ENCODE data around the gene LRMDA. TPM values are rescaled to one million over a fixed set of nuclear protein-coding genes. Genes with fewer than 3 reads are reported as not detected.

Gene LRMDA
- total RNA-seq, 1 donor from 2014 or later: 0.96 TPM

DNA sequence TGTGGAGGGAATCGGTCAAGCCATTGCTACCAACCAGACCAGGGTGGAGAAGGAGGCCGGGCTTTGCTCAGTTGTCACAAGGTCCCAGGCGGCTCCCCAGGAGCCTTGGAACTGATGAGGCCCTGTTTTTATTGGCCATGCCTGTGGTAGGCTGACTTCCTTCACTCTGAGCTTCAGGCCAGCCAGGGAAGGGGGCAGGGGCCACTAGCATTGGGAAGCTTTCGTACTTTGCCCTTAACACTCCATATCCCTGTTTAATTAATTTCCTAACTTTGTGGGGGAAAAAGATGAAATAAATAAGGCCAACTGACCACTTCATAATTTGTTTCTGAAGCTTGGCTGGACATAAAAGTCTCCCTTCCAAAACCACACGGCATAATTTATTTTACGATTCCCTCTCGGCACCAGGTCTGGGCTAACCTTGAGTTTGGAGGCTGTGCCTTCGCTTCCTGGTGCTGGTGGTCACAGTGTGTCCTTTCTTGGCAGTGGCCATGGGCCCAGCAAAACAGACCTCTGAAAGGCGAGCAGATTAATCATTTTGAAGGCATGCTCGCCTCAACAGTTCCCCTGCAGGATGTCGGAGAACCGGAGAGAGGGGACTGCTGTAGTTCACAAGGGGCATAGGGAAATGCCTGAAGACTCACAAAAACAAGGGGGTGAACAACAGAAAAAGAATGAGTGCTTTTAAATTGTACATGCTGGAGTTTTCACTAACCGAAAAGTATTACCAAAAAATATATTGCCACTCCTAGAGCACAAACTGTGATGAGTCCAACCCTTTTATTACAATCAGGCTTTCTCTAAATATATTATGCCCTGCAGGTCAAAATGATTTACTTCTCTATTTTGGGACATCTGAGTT, 966.0 kb downstream of the LRMDA start:
- peaks cover 17 to 44% of the 10 kb centered on the region in 2 donors for H3K4me1 ChIP-seq
- no peaks in the 10 kb centered on the region for H3K36me3 ChIP-seq
- intact Hi-C loops (cut with DNase I): loop anchor here (1.0 to 10.0 kb wide), 6 partner anchors 31 to 993 kb away; partner anchors contain the start of gene ZNF503
- H3K9me3 ChIP-seq: no peaks in the 10 kb centered on the region
- H3K4me3 ChIP-seq: peak overlapping the region; percentile 16 to 47
- peak overlapping the region; percentile 91 to 92 for H3K27ac ChIP-seq
- TF ChIP-seq, protein P1, sequence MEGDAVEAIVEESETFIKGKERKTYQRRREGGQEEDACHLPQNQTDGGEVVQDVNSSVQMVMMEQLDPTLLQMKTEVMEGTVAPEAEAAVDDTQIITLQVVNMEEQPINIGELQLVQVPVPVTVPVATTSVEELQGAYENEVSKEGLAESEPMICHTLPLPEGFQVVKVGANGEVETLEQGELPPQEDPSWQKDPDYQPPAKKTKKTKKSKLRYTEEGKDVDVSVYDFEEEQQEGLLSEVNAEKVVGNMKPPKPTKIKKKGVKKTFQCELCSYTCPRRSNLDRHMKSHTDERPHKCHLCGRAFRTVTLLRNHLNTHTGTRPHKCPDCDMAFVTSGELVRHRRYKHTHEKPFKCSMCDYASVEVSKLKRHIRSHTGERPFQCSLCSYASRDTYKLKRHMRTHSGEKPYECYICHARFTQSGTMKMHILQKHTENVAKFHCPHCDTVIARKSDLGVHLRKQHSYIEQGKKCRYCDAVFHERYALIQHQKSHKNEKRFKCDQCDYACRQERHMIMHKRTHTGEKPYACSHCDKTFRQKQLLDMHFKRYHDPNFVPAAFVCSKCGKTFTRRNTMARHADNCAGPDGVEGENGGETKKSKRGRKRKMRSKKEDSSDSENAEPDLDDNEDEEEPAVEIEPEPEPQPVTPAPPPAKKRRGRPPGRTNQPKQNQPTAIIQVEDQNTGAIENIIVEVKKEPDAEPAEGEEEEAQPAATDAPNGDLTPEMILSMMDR (IDR thresholded peaks at IDR 0.05): peak in 2 of 3 experiments; percentile 41 to 42
- peak; percentile 46 to 89 for DNase-seq (ENCODE audit: low spot score in 2 of 2)
- H3K27me3 ChIP-seq: no peaks in the 10 kb centered on the region

DNA sequence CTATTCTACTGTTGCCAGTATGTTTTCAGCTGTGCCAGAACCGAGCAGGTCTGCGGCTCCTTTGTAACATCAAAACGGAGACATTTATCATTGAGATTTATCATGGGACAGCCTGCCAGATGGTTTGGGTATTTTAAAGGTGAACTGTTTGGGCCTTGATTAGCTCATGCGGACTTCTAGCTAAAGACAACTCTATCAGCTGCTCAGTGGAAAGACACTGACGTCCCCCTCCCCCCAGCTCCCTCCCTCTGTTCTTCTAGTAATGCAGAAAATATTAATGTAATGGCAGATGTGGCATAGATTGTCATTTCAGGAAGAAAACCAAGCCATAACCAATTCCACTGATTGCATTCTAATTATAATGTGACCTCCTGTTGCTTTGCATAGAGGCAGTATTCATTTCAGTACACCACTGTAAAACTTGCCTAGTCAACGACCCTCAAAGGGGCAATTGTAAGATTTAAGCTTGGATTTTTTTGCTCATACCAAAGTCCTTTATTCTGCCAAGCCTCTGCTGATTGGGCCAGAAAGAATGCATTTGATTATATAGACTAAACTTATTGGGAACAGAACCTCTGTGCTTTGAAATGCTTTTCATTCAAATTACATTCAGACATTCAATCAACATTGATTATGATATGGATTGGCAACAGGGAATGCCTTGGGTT, 966.8 kb downstream of the LRMDA start:
- no peaks in the 10 kb centered on the region for H3K9me3 ChIP-seq
- no peaks in the 10 kb centered on the region for H3K27me3 ChIP-seq
- peaks cover 17 to 47% of the 10 kb centered on the region in 2 donors for H3K4me1 ChIP-seq
- TF ChIP-seq, protein P1 (IDR thresholded peaks at IDR 0.05): no peak
- H3K27ac ChIP-seq: peak overlapping the region; percentile 91 to 92
- peak overlapping the region in 1 of 2 donors; percentile 16 for H3K4me3 ChIP-seq
- no peaks in the 10 kb centered on the region for H3K36me3 ChIP-seq
- intact Hi-C loops (cut with DNase I): loop anchor here (5.0 to 10.0 kb wide), 4 partner anchors 66 to 993 kb away; partner anchors contain the start of gene ZNF503
- no peak for DNase-seq (ENCODE audit: low spot score in 2 of 2)

DNA sequence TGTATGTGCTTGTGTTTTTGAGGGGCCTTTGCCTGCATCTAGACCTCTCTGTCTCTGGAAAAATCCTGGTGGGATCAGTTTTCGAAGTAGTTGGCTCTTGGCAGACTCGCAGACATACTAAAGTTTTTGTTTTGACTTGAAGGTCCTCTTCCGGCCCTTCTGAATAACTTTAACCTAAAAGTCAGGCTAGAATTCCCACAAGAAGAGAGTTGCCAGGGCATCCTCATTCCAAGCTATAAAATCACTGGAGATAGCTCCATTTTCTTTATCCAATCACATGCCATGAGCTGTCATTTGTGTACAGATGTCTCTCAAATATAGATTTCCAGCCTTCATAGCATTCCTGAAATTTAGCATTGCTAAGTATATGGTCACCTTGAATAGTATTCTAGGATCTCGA, 967.8 kb downstream of the LRMDA start:
- DNase-seq (ENCODE audit: low spot score in 2 of 2): no peak
- Histone ChIP-seq H3K36me3 (no peaks in the 10 kb centered on the region), H3K4me1 (peaks cover 21 to 52% of the 10 kb centered on the region in 2 donors), H3K9me3 (no peaks in the 10 kb centered on the region), H3K27ac (peak overlapping the region; percentile 91 to 92), H3K4me3 (no peak overlapping the region), H3K27me3 (no peaks in the 10 kb centered on the region)
- TF ChIP-seq, protein P1 (IDR thresholded peaks at IDR 0.05): no peak
- intact Hi-C loops (cut with DNase I): loop anchor here (5.0 to 10.0 kb wide), 4 partner anchors 67 to 994 kb away; partner anchors contain the start of gene ZNF503

DNA sequence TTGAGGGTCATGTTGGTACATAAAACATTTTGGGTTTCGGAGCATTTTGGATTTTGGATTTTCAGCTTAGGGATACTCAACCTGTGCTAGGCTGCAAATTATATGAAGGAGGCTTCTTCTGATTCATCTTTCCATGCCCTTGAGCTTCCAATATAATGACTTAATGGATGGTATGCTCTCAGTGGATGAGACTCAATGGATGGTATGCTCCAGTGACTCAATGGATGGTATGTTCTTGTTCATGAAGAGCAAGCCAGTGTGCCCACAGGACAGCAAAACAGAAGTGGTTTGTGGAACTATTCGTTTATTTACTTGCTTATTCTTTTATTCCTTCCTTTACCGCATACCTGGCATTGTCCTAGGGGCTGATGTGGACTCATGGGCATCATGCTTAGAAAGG, 969.6 kb downstream of the LRMDA start:
- Histone ChIP-seq H3K36me3 (no peaks in the 10 kb centered on the region), H3K9me3 (peaks cover 0 to 9% of the 10 kb centered on the region in 2 donors), H3K27me3 (no peaks in the 10 kb centered on the region), H3K4me3 (no peak overlapping the region), H3K4me1 (peaks cover 19 to 47% of the 10 kb centered on the region in 2 donors), H3K27ac (no peak overlapping the region)
- intact Hi-C loops (cut with DNase I): no loop called here
- no peak for DNase-seq (ENCODE audit: low spot score in 2 of 2)
- TF ChIP-seq, protein P1 (IDR thresholded peaks at IDR 0.05): no peak

DNA sequence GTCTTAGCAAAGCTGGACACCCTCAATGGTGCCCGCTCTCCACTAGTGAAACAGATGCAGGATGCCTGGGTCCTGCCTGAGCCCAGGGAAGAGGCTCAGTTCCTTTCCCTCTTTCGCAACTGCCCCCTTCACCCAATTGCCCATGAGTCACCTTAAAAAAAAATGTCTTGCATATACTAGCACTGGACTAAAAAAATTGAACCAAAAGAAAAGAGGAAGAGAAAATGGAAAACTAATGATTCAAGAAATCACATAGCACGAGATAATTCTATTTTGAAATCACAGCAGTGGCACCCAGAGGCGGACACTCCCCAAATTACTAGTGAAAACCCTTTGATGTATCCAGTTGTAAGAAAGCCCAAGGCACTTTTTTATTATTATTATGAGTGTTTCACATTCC, 972.5 kb downstream of the LRMDA start:
- TF ChIP-seq, protein P1 (IDR thresholded peaks at IDR 0.05): no peak
- Histone ChIP-seq H3K27ac (peak overlapping the region; percentile 81 to 85), H3K4me3 (no peak overlapping the region), H3K9me3 (peaks cover 0 to 9% of the 10 kb centered on the region in 2 donors), H3K27me3 (no peaks in the 10 kb centered on the region), H3K4me1 (peaks cover 7 to 37% of the 10 kb centered on the region in 2 donors), H3K36me3 (no peaks in the 10 kb centered on the region)
- DNase-seq (ENCODE audit: low spot score in 2 of 2): peak; percentile 21 to 81
- intact Hi-C loops (cut with DNase I): no loop called here

Data from ascending aorta (tissue), 2 donors.